ENCODE results near the gene MED20. TPM values are rescaled to one million over a fixed set of nuclear protein-coding genes. Genes with fewer than 3 reads are reported as not detected.

MED20 gene
- total and polyA plus RNA-seq, 10 of the 15 experiments (the other 5 are each of a cell fraction or from before 2014, with no cell fraction given): 13.4 to 24.8 (median 17.9) TPM

- TF ChIP-seq, protein P1, sequence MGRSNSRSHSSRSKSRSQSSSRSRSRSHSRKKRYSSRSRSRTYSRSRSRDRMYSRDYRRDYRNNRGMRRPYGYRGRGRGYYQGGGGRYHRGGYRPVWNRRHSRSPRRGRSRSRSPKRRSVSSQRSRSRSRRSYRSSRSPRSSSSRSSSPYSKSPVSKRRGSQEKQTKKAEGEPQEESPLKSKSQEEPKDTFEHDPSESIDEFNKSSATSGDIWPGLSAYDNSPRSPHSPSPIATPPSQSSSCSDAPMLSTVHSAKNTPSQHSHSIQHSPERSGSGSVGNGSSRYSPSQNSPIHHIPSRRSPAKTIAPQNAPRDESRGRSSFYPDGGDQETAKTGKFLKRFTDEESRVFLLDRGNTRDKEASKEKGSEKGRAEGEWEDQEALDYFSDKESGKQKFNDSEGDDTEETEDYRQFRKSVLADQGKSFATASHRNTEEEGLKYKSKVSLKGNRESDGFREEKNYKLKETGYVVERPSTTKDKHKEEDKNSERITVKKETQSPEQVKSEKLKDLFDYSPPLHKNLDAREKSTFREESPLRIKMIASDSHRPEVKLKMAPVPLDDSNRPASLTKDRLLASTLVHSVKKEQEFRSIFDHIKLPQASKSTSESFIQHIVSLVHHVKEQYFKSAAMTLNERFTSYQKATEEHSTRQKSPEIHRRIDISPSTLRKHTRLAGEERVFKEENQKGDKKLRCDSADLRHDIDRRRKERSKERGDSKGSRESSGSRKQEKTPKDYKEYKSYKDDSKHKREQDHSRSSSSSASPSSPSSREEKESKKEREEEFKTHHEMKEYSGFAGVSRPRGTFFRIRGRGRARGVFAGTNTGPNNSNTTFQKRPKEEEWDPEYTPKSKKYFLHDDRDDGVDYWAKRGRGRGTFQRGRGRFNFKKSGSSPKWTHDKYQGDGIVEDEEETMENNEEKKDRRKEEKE (IDR thresholded peaks at IDR 0.05): no peak
- TF ChIP-seq TBL1XR1 (IDR thresholded peaks at IDR 0.05; ENCODE audit: low read depth, low read length) (no peak), ZNF217 (IDR thresholded peaks at IDR 0.05) (no peak)
Measured at GRCh38 chr6:41895300-41896233, 25.4 kb downstream of the MED20 start, which contains the start of gene USP49 (continued).

DNA sequence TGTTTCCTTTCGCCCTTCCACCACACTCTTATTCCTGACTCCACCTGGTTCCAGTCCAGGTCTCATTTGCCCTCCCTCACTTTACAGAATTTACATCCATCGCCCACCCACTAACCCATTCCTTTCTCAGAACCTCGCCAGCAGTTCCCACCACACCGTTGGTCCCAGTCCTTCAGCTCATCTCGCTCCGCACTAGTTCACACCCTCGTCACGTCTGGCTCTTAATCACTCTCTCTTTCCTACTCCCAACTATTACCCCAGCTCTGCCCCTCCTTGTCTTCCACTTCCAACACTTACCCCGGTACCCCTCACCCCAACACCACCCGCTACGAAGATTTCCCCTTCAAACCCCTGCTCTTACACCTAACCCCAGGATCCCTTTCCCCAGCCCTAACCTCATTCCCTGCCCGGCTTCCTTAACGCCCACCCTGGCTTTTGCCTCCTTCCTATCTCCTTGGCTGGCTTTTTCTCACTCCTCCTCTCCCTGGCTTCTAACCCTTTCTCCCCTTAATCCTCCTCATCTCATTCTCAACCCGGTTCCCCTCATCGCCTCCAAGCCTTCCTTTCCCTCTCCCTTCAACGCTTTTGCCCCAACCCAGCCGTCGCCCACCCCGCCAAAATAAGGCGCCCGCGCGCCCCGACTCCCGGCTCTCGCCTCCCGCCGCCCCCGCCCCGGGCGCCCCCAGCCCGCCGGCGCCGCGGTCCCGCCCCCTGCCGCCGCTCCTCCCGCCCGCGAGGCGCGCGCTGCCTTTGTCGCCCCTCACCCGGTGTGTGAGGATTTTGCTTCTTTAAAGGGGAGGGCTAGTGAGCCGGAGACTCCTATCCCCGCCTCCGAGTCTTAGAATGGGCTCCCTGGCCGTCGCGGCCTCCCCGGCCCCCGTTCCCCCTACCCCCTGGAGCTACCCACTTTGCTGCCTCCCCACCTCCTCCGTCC, 26.3 kb downstream of the MED20 start:
- ChIA-PET CTCF (interaction anchor here (0.7 to 4.9 kb wide), 4 partner anchors 26 to 149 kb away, joined by 3 to 31 read pairs (median 12); partner anchors contain the start of genes BYSL and MED20), RAD21 (ENCODE audit: unreplicated experiment) (interaction anchor here (1.0 to 2.2 kb wide), 4 partner anchors 26 to 148 kb away, joined by 3 to 10 read pairs (median 8); partner anchors contain the start of genes BYSL, MED20 and TOMM6), SMC1A (ENCODE audit: uncharacterized antibody, unreplicated experiment) (interaction anchor here (1.5 to 2.2 kb wide), 4 partner anchors 27 to 150 kb away, joined by 3 to 15 read pairs (median 10); partner anchors contain the start of genes BYSL and MED20), POLR2A (interaction anchor here (0.6 to 1.8 kb wide), 5 partner anchors 11 to 851 kb away, joined by 3 to 9 read pairs (median 4); partner anchors contain the start of gene TBCC)
- DNase-seq (ENCODE audit: low read depth, low spot score) (no peak), ATAC-seq (peak; percentile 55), FAIRE-seq (no peak)
- Histone ChIP-seq H3K36me3 (ENCODE audit: control insufficient read depth in 2 of 2, insufficient read depth in 2 of 2, low read length in 1 of 2) (no peaks in the 10 kb centered on the region), H3K4me3 (peak overlapping the region; percentile 89), H3K27ac (ENCODE audit: control insufficient read depth, insufficient read depth) (no peak overlapping the region; the same call in 1 of the 2 replicates), H3K4me1 (ENCODE audit: control insufficient read depth, insufficient read depth, low read length) (peaks cover 6% of the 10 kb centered on the region; the same call in 1 of the 2 replicates), H2AFZ (ENCODE audit: control insufficient read depth, low read depth, low read length) (peak overlapping the region; percentile 85), H3K27me3 (replicated peaks in 1 of 2; ENCODE audit: control insufficient read depth in 2 of 2, insufficient read depth in 2 of 2, low read length in 1 of 2) (no peaks in the 10 kb centered on the region), H3K4me2 (ENCODE audit: control insufficient read depth, insufficient read depth) (peak overlapping the region; percentile 100), H3K9me3 (replicated peaks; ENCODE audit: control insufficient read depth, insufficient read depth, low read length) (no peaks in the 10 kb centered on the region), H3K79me2 (ENCODE audit: control insufficient read depth, insufficient read depth, low read length) (peaks cover 2% of the 10 kb centered on the region; the same call in 1 of the 2 replicates), H3K9ac (ENCODE audit: control insufficient read depth, insufficient read depth, low read length) (peak overlapping the region; percentile 78), H4K20me1 (ENCODE audit: control insufficient read depth, insufficient read depth) (no peaks in the 10 kb centered on the region)
- intact Hi-C loops (cut with micrococcal nuclease; ENCODE audit: unreplicated experiment): loop anchor here (1.0 to 5.0 kb wide), 3 partner anchors 27 to 107 kb away; partner anchors contain the start of genes BYSL, CCND3, MED20 and TOMM6
- in situ Hi-C loops (cut with MboI): no loop called here
- WGBS (ENCODE audit: insufficient coverage, insufficient replicate concordance, low lambda C conversion rate, missing lambda C conversion rate): 5% methylated on average over 26 of the region's 56 CpGs
- no TSS peak for BruUV-seq (replicated peaks)
- TF ChIP-seq ASH2L (IDR thresholded peaks at IDR 0.05; ENCODE audit: borderline replicate concordance, low read depth) (no peak), SMC3 (IDR thresholded peaks at IDR 0.05; ENCODE audit: borderline replicate concordance, low read length) (no peak), TBL1XR1 (IDR thresholded peaks at IDR 0.05; ENCODE audit: low read depth, low read length) (0 out of 2 replicates have a peak, but pooled peaks have one; percentile 6), IRF4 (IDR thresholded peaks at IDR 0.05; ENCODE audit: low read depth, low read length) (no peak), HDGF (IDR thresholded peaks at IDR 0.05) (peak; percentile 56; the same call in 1 of the 2 replicates), RFX5 (IDR thresholded peaks at IDR 0.05; ENCODE audit: low read depth, low read length) (no peak), GABPA (IDR thresholded peaks at IDR 0.05; ENCODE audit: low read depth) (no peak), CBFB (IDR thresholded peaks at IDR 0.05; ENCODE audit: low read depth) (no peak), NBN (IDR thresholded peaks at IDR 0.05) (peak; percentile 64), IKZF2 (IDR thresholded peaks at IDR 0.05) (0 out of 4 replicates have a peak, but pooled peaks of 1 of the 2 experiments have one; percentile 27)
- TF ChIP-seq, protein P2, sequence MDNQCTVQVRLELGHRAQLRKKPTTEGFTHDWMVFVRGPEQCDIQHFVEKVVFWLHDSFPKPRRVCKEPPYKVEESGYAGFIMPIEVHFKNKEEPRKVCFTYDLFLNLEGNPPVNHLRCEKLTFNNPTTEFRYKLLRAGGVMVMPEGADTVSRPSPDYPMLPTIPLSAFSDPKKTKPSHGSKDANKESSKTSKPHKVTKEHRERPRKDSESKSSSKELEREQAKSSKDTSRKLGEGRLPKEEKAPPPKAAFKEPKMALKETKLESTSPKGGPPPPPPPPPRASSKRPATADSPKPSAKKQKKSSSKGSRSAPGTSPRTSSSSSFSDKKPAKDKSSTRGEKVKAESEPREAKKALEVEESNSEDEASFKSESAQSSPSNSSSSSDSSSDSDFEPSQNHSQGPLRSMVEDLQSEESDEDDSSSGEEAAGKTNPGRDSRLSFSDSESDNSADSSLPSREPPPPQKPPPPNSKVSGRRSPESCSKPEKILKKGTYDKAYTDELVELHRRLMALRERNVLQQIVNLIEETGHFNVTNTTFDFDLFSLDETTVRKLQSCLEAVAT (IDR thresholded peaks at IDR 0.05): peak; percentile 38; the same call in 1 of the 2 replicates

Measured in GM12878 (cell line).